Vagina (tissue), 2 donors: ENCODE results near the gene PATJ.

Experiments
- CTCF ChIP-seq, 3 experiments: fragments of 450-650 bp in 2 of 3; fragments of 200-600 bp in 1 of 3; sonication (generic) in 1 of 3; IDR thresholded peaks; one replicate each; pipeline ENCODE4 v1.5.1; 2017 to 2019; ENCODE audit warnings: antibody characterized with exemption in 3 of 3, mild to moderate bottlenecking in 2 of 3, moderate library complexity in 2 of 3
- POLR2A ChIP-seq, 2 donors: fragments of 450-650 bp; IDR thresholded peaks; one replicate each; pipeline ENCODE4 v1.6.1; 2017; ENCODE audit warnings: antibody characterized with exemption in 2 of 2, mild to moderate bottlenecking in 2 of 2, moderate library complexity in 2 of 2
- POLR2AphosphoS5 ChIP-seq, 2 donors: sonication (generic); formaldehyde crosslinking; IDR thresholded peaks; one replicate each; pipeline ENCODE4 v1.9.0; 2017; ENCODE audit warnings: antibody characterized with exemption in 2 of 2, mild to moderate bottlenecking in 2 of 2, low read depth in 1 of 2; ENCODE audit not compliant: insufficient read depth in 1 of 2

GRCh38 chr1:61732726-61733125, 9.6 kb upstream of the PATJ start:
- TF ChIP-seq POLR2A (IDR thresholded peaks at IDR 0.05): no peak
- no peak for TF ChIP-seq CTCF (IDR thresholded peaks at IDR 0.05)
- no peak for TF ChIP-seq POLR2AphosphoS5 (IDR thresholded peaks at IDR 0.05; ENCODE audit: insufficient read depth in 1 of 2, low read depth in 1 of 2)
